ENCODE data around the gene PRKCZ.

PRKCZ gene

GRCh38 chr1:2070016-2070415 lies 19.8 kb downstream of the PRKCZ start:
- no peak for DNase-seq

- no peak for DNase-seq
Measured at GRCh38 chr1:2070800-2071530, 20.8 kb downstream of the PRKCZ start.

- DNase-seq, result peak; percentile 57
Measured at GRCh38 chr1:2072109-2072806, 22.0 kb downstream of the PRKCZ start.

- DNase-seq, result no peak
Measured at GRCh38 chr1:2072891-2073290, 22.7 kb downstream of the PRKCZ start.

- DNase-seq, result peak; percentile 67
Measured at GRCh38 chr1:2073382-2074230, 23.4 kb downstream of the PRKCZ start.

GRCh38 chr1:2074396-2074795 lies 24.2 kb downstream of the PRKCZ start:
- DNase-seq, result no peak

GRCh38 chr1:2074944-2075740 lies 24.9 kb downstream of the PRKCZ start:
- DNase-seq, result no peak

- DNase-seq, result no peak
Measured at GRCh38 chr1:2076826-2077225, 26.6 kb downstream of the PRKCZ start.

GRCh38 chr1:2078170-2078569 lies 28.0 kb downstream of the PRKCZ start:
- no peak for DNase-seq

GRCh38 chr1:2079396-2080085 lies 29.3 kb downstream of the PRKCZ start:
- DNase-seq, result no peak

GRCh38 chr1:2080140-2080539 lies 29.9 kb downstream of the PRKCZ start:
- no peak for DNase-seq

GRCh38 chr1:2080884-2081283 lies 30.7 kb downstream of the PRKCZ start:
- no peak for DNase-seq

- no peak for DNase-seq
Measured at GRCh38 chr1:2081326-2081885, 31.2 kb downstream of the PRKCZ start.

GRCh38 chr1:2082064-2082463 lies 31.9 kb downstream of the PRKCZ start:
- DNase-seq, result no peak

GRCh38 chr1:2083666-2084065 lies 33.5 kb downstream of the PRKCZ start:
- no peak for DNase-seq

- no peak for DNase-seq
Measured at GRCh38 chr1:2084306-2084705, 34.1 kb downstream of the PRKCZ start.

- DNase-seq, result no peak
Measured at GRCh38 chr1:2085080-2085479, 34.9 kb downstream of the PRKCZ start.

GRCh38 chr1:2086446-2087078 lies 36.4 kb downstream of the PRKCZ start:
- no peak for DNase-seq

GRCh38 chr1:2087766-2088165 lies 37.6 kb downstream of the PRKCZ start:
- DNase-seq, result no peak

GRCh38 chr1:2088458-2088857 lies 38.2 kb downstream of the PRKCZ start:
- DNase-seq, result no peak

GRCh38 chr1:2089051-2089450 lies 38.8 kb downstream of the PRKCZ start:
- no peak for DNase-seq

Measured in NCI-H526 treated with DMSO at 0.1 percent for 48 hours (cell line).